Keratinocyte (primary cell): ENCODE results near the gene CRIM1. TPM values are rescaled to one million over a fixed set of nuclear protein-coding genes. Genes with fewer than 3 reads are reported as not detected.

ENCODE experiments used
- DNase-seq: peaks from one replicate; pipeline ENCODE4 v3.0.0-alpha.2; 2011; ENCODE audit warnings: low read depth, missing footprints, low spot score
- FAIRE-seq: peaks from 2 replicates; lab custom pipeline; 2011; peaks lifted over from hg19 to GRCh38; lab: Jason Lieb, UNC
- H2AFZ ChIP-seq: 2 replicates; pipeline ENCODE4 v1.6.0; 2012; ENCODE audit warnings: low read length, control low read depth, inconsistent platforms; ENCODE audit not compliant: control insufficient read depth
- H3K27ac ChIP-seq: 2 replicates; pipeline ENCODE4 v1.5.1; 2011; ENCODE audit warnings: low read length; ENCODE audit not compliant: control insufficient read depth, insufficient read depth
- H3K27me3 ChIP-seq: 3 replicates; pipeline ENCODE4 v1.6.0; 2011; ENCODE audit warnings: low read length; ENCODE audit not compliant: control insufficient read depth, insufficient read depth; ENCODE audit errors: extremely low read depth
- H3K36me3 ChIP-seq, 2 experiments: 2 replicates in 1 of 2; 3 replicates in 1 of 2; pipeline ENCODE4 v1.5.1; 2011; ENCODE audit warnings: low read length in 2 of 2, mild to moderate bottlenecking in 1 of 2; ENCODE audit not compliant: control insufficient read depth in 2 of 2, insufficient read depth in 2 of 2; ENCODE audit errors: extremely low read depth in 1 of 2
- H3K4me1 ChIP-seq: 3 replicates; pipeline ENCODE4 v1.5.1; 2011; ENCODE audit warnings: low read length; ENCODE audit not compliant: control insufficient read depth, insufficient read depth; ENCODE audit errors: extremely low read depth
- H3K4me2 ChIP-seq: 3 replicates; pipeline ENCODE4 v1.6.0; 2011; ENCODE audit warnings: low read depth, low read length; ENCODE audit not compliant: control insufficient read depth, insufficient read depth; ENCODE audit errors: extremely low read depth
- H3K4me3 ChIP-seq, 3 experiments: fragments of 200-600 bp in 1 of 3; sonication (generic) in 1 of 3; 2 replicates in 2 of 3; 3 replicates in 1 of 3; pipeline ENCODE4 v1.5.1; 2011 to 2016; ENCODE audit warnings: low read length in 3 of 3, mild to moderate bottlenecking in 3 of 3, control low read depth in 2 of 3, inconsistent platforms in 1 of 3, low read depth in 1 of 3, mixed read lengths in 1 of 3, mixed run types in 1 of 3, moderate library complexity in 1 of 3; ENCODE audit not compliant: control insufficient read depth in 2 of 3, insufficient read depth in 2 of 3; ENCODE audit errors: extremely low read depth in 1 of 3
- H3K79me2 ChIP-seq: 2 replicates; pipeline ENCODE4 v1.6.0; 2012; ENCODE audit warnings: low read length; ENCODE audit not compliant: control insufficient read depth, insufficient read depth
- H3K9ac ChIP-seq: 3 replicates; pipeline ENCODE4 v1.6.0; 2011; ENCODE audit warnings: low read length; ENCODE audit not compliant: control insufficient read depth, insufficient read depth; ENCODE audit errors: extremely low read depth
- H3K9me1 ChIP-seq: 3 replicates; pipeline ENCODE4 v1.6.0; 2011; ENCODE audit warnings: low read length; ENCODE audit not compliant: control insufficient read depth, insufficient read depth; ENCODE audit errors: extremely low read depth
- H3K9me3 ChIP-seq: 2 replicates; pipeline ENCODE4 v1.5.1; 2012; ENCODE audit warnings: low read depth, low read length; ENCODE audit not compliant: control insufficient read depth
- H4K20me1 ChIP-seq: 3 replicates; pipeline ENCODE4 v1.6.0; 2011; ENCODE audit warnings: low read length; ENCODE audit not compliant: control insufficient read depth, insufficient read depth; ENCODE audit errors: extremely low read depth
- EZH2 ChIP-seq: IDR thresholded peaks from one replicate; pipeline ENCODE4 v1.6.1; 2012; ENCODE audit warnings: inconsistent platforms, mild to moderate bottlenecking, low read length, moderate library complexity
- dilution Hi-C: fragments of 300-500 bp; cut with MboI; formaldehyde crosslinking; loops from one replicate; pipeline ENCODE4 v1.7.0; 2020; ENCODE audit warnings: low sequenced_read_pairs; ENCODE audit not compliant: extremely low pct_ligation_motif_present
- polyA plus RNA-seq, 5 experiments: library from polyadenylated mRNA; depleted of rRNA in 3 of 5; stranded (reverse) in 3 of 5; stranded (forward) in 1 of 5; unstranded in 1 of 5; fragments of >200 nt; gene quantifications; 1 replicate in 1 of 5; 2 replicates in 3 of 5; 3 replicates in 1 of 5; pipeline versions ENCODE4 v1.2.1 to v1.2.3, GENCODE V29; 2011 to 2012; ENCODE audit warnings: missing spikeins in 2 of 5, low read depth in 1 of 5, low replicate concordance in 1 of 5
- TF ChIP-seq, protein P1 (sequence below), 3 experiments: IDR thresholded peaks in 1 of 3; conservative IDR thresholded peaks in 1 of 3; optimal IDR thresholded peaks in 1 of 3; 2 replicates in 2 of 3; 3 replicates in 1 of 3; pipeline versions ENCODE3 to v1.5.1; 2011; ENCODE audit warnings: low read length in 3 of 3, mild to moderate bottlenecking in 3 of 3, moderate library complexity in 2 of 3, control low read depth in 1 of 3, inconsistent platforms in 1 of 3; ENCODE audit not compliant: insufficient read depth in 2 of 3; ENCODE audit errors: extremely low read depth in 1 of 3

CRIM1 gene
- polyA plus RNA-seq, 1 donor (not counting 4 experiments of a cell fraction or from before 2014, with no cell fraction given): 98.3 TPM

DNA sequence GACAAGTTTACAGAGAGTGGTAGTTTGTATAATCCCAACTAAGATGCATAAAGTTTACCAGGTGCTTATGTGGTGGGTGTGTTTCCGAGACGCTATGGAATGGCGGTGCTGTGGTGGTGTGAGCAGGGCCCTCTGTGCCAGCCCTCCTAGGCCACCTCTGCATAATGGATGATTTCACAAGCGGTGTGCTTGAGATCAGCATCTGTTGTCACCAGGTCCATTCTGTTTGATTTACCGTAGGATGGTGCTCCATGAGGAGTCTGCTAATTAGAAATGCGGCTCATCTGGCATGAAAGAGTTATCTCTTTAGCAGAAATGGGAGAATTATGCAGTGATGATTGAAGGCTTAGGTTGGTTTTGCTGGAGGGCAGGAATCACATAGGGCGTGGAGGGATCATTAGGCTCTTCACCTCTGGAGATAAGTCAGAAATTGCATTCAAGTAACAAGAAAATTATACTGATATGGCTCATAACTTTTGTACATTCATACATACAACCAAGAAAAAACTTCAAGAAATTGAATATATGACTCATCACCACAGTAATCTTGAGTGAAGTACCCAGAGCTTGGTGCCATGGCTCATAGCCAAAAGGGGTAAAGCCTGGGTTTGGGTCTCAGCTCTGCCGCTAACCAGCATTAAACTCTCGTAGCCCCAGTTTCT lies 41.4 kb downstream of the CRIM1 start:
- H3K27ac ChIP-seq: no peak overlapping the region
- H3K4me2 ChIP-seq: no peak overlapping the region
- peaks cover 8 to 12% of the 10 kb centered on the region in 2 experiments for H3K36me3 ChIP-seq
- TF ChIP-seq, protein P1, sequence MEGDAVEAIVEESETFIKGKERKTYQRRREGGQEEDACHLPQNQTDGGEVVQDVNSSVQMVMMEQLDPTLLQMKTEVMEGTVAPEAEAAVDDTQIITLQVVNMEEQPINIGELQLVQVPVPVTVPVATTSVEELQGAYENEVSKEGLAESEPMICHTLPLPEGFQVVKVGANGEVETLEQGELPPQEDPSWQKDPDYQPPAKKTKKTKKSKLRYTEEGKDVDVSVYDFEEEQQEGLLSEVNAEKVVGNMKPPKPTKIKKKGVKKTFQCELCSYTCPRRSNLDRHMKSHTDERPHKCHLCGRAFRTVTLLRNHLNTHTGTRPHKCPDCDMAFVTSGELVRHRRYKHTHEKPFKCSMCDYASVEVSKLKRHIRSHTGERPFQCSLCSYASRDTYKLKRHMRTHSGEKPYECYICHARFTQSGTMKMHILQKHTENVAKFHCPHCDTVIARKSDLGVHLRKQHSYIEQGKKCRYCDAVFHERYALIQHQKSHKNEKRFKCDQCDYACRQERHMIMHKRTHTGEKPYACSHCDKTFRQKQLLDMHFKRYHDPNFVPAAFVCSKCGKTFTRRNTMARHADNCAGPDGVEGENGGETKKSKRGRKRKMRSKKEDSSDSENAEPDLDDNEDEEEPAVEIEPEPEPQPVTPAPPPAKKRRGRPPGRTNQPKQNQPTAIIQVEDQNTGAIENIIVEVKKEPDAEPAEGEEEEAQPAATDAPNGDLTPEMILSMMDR (optimal IDR thresholded peaks at IDR 0.05 in 1 of 3, IDR thresholded peaks at IDR 0.05 in 1 of 3, conservative IDR thresholded peaks at IDR 0.05 in 1 of 3; ENCODE audit: extremely low read depth in 1 of 3, insufficient read depth in 2 of 3, low read length in 3 of 3): no peak
- no peak for TF ChIP-seq EZH2
- H3K79me2 ChIP-seq: peaks cover 88% of the 10 kb centered on the region
- H3K9me1 ChIP-seq: no peaks in the 10 kb centered on the region
- H3K9ac ChIP-seq: no peak overlapping the region
- no peak overlapping the region for H2AFZ ChIP-seq
- H3K9me3 ChIP-seq: no peaks in the 10 kb centered on the region
- DNase-seq: no peak
- H3K27me3 ChIP-seq: no peaks in the 10 kb centered on the region
- H4K20me1 ChIP-seq: no peaks in the 10 kb centered on the region
- FAIRE-seq: no peak
- peaks cover 21% of the 10 kb centered on the region for H3K4me1 ChIP-seq
- dilution Hi-C loops: no loop called here
- no peak overlapping the region for H3K4me3 ChIP-seq

DNA sequence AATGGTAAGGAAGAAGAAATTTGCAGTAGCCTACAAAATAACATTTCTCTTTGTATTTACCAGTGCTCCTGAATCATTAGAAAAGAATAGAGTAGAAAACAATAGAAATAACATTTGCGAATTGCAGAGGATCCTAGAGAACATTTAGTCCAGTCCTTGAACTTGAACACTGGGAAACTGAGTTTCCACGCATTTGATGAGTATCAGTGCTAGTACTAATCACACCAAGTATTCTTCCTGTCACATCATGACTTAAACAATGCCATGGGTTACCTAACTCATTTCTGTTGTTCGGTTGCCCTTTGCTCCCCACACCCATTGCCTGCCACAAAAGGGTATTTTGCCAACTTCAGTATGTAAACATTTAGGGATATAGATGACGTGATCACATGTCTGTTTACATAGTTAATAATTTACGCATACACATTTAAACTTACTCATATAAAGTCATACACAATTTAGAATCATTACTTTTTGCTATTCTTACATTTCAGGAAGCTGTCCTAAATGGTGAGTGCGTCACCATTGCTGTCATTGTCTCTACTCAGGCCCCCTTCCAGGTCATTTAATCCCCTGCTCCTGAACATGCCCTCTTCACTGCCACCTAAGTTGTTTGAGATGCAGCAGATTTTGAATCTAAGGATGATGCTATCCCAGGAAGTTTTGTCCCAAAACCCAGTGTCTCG lies 42.3 kb downstream of the CRIM1 start:
- no peak for DNase-seq
- FAIRE-seq: no peak
- Histone ChIP-seq H3K4me2 (no peak overlapping the region), H3K4me1 (peaks cover 24% of the 10 kb centered on the region), H3K9me1 (no peaks in the 10 kb centered on the region), H2AFZ (no peak overlapping the region), H3K4me3 (no peak overlapping the region), H3K36me3 (peaks cover 8 to 12% of the 10 kb centered on the region in 2 experiments), H3K79me2 (peaks cover 86% of the 10 kb centered on the region), H3K27me3 (no peaks in the 10 kb centered on the region), H3K27ac (no peak overlapping the region), H3K9ac (no peak overlapping the region), H4K20me1 (no peaks in the 10 kb centered on the region), H3K9me3 (no peaks in the 10 kb centered on the region)
- TF ChIP-seq, protein P1 (optimal IDR thresholded peaks at IDR 0.05 in 1 of 3, IDR thresholded peaks at IDR 0.05 in 1 of 3, conservative IDR thresholded peaks at IDR 0.05 in 1 of 3; ENCODE audit: extremely low read depth in 1 of 3, insufficient read depth in 2 of 3, low read length in 3 of 3): no peak
- no peak for TF ChIP-seq EZH2
- dilution Hi-C loops: no loop called here
